Loucy (cell line): ENCODE measurements around the gene METRNL.

Experiments used
- H2AFZ ChIP-seq: fragments of 200-600 bp; sonication (generic); 2 replicates; pipeline ENCODE4 v1.6.0; 2016; ENCODE audit warnings: antibody characterized with exemption, mild to moderate bottlenecking, low read length, moderate library complexity
- H3F3A ChIP-seq: fragments of 200-600 bp; 2 replicates; pipeline ENCODE4 v1.6.0; 2016; ENCODE audit warnings: antibody characterized with exemption, low read depth, mild to moderate bottlenecking
- H3K27me3 ChIP-seq: fragments of 200-600 bp; sonication (generic); 2 replicates; pipeline ENCODE4 v1.6.1; 2014; ENCODE audit warnings: low read length, mild to moderate bottlenecking; ENCODE audit not compliant: insufficient read depth, poor library complexity, severe bottlenecking
- H3K36me3 ChIP-seq: fragments of 200-600 bp; sonication (generic); 2 replicates; pipeline ENCODE4 v1.6.1; 2016; ENCODE audit warnings: low read length; ENCODE audit not compliant: insufficient read depth
- H3K4me1 ChIP-seq: fragments of 200-600 bp; sonication (generic); 2 replicates; pipeline ENCODE4 v1.5.1; 2014; ENCODE audit warnings: low read length, mild to moderate bottlenecking; ENCODE audit not compliant: insufficient read depth, poor library complexity, severe bottlenecking
- H3K4me2 ChIP-seq: fragments of 200-600 bp; sonication (generic); 2 replicates; pipeline ENCODE4 v1.6.0; 2014; ENCODE audit warnings: antibody characterized with exemption, low read length, low read depth, mild to moderate bottlenecking; ENCODE audit not compliant: poor library complexity, severe bottlenecking
- H3K4me3 ChIP-seq: fragments of 200-600 bp; sonication (generic); 2 replicates; pipeline ENCODE4 v1.5.1; 2014; ENCODE audit warnings: low read length, mild to moderate bottlenecking, mixed read lengths; ENCODE audit not compliant: poor library complexity, severe bottlenecking
- H3K79me2 ChIP-seq: fragments of 200-600 bp; sonication (generic); 2 replicates; pipeline ENCODE4 v1.6.1; 2014; ENCODE audit warnings: low read length; ENCODE audit not compliant: insufficient read depth
- H3K9ac ChIP-seq: fragments of 200-600 bp; sonication (generic); 2 replicates; pipeline ENCODE4 v1.6.0; 2014; ENCODE audit warnings: mild to moderate bottlenecking, low read depth, low read length, moderate library complexity; ENCODE audit not compliant: poor library complexity, severe bottlenecking
- H3K9me2 ChIP-seq: fragments of 200-600 bp; sonication (generic); replicated peaks from 2 replicates; pipeline ENCODE4 v1.6.1; 2016; ENCODE audit warnings: low read depth, low read length, mixed read lengths
- H3K9me3 ChIP-seq: fragments of 200-600 bp; sonication (generic); 2 replicates; pipeline ENCODE4 v1.6.1; 2014; ENCODE audit warnings: mild to moderate bottlenecking, antibody characterized with exemption, low read length, low read depth; ENCODE audit not compliant: insufficient read depth
- H4K20me1 ChIP-seq: fragments of 200-600 bp; sonication (generic); 2 replicates; pipeline ENCODE4 v1.6.0; 2014; ENCODE audit warnings: antibody characterized with exemption, low read length, mild to moderate bottlenecking; ENCODE audit not compliant: insufficient read depth, poor library complexity, severe bottlenecking
- EZH2phosphoT487 ChIP-seq: fragments of 200-600 bp; IDR thresholded peaks from 2 replicates; pipeline ENCODE4 v1.6.1; 2018; ENCODE audit warnings: antibody characterized with exemption, mild to moderate bottlenecking, moderate library complexity, borderline replicate concordance
- TF ChIP-seq, protein P1 (sequence below): fragments of 200-600 bp; sonication (generic); conservative IDR thresholded peaks from 2 replicates; pipeline ENCODE4 v1.5.1; 2014; ENCODE audit warnings: mild to moderate bottlenecking, antibody characterized with exemption, low read length

The METRNL gene

DNA sequence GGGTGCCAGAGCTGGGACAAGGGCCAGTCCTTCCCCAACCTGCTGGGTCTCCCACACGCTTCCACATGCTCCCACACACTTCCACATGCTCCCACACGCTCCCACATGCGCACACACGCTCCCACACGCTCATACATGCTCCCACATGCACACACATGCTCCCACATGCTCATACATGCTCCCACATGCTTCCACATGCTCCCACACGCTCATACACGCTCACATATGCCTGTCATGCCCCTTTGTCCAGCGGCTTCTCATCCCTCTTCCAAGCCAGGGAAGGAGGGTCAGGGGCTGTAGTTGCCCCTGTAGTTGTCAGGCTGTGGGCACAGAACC lies 9.9 kb upstream of the METRNL start:
- Histone ChIP-seq H3K9ac (peak overlapping the region; percentile 32), H3K9me3 (no peaks in the 10 kb centered on the region), H4K20me1 (no peaks in the 10 kb centered on the region), H3K9me2 (no peaks in the 10 kb centered on the region), H3K79me2 (no peaks in the 10 kb centered on the region), H3F3A (no peaks in the 10 kb centered on the region), H3K4me1 (peaks cover 28% of the 10 kb centered on the region), H3K4me2 (peak overlapping the region; percentile 31), H3K4me3 (no peak overlapping the region), H2AFZ (no peak overlapping the region), H3K36me3 (no peaks in the 10 kb centered on the region), H3K27me3 (no peaks in the 10 kb centered on the region)
- TF ChIP-seq, protein P1, sequence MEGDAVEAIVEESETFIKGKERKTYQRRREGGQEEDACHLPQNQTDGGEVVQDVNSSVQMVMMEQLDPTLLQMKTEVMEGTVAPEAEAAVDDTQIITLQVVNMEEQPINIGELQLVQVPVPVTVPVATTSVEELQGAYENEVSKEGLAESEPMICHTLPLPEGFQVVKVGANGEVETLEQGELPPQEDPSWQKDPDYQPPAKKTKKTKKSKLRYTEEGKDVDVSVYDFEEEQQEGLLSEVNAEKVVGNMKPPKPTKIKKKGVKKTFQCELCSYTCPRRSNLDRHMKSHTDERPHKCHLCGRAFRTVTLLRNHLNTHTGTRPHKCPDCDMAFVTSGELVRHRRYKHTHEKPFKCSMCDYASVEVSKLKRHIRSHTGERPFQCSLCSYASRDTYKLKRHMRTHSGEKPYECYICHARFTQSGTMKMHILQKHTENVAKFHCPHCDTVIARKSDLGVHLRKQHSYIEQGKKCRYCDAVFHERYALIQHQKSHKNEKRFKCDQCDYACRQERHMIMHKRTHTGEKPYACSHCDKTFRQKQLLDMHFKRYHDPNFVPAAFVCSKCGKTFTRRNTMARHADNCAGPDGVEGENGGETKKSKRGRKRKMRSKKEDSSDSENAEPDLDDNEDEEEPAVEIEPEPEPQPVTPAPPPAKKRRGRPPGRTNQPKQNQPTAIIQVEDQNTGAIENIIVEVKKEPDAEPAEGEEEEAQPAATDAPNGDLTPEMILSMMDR, result no peak
- TF ChIP-seq EZH2phosphoT487, result no peak

DNA sequence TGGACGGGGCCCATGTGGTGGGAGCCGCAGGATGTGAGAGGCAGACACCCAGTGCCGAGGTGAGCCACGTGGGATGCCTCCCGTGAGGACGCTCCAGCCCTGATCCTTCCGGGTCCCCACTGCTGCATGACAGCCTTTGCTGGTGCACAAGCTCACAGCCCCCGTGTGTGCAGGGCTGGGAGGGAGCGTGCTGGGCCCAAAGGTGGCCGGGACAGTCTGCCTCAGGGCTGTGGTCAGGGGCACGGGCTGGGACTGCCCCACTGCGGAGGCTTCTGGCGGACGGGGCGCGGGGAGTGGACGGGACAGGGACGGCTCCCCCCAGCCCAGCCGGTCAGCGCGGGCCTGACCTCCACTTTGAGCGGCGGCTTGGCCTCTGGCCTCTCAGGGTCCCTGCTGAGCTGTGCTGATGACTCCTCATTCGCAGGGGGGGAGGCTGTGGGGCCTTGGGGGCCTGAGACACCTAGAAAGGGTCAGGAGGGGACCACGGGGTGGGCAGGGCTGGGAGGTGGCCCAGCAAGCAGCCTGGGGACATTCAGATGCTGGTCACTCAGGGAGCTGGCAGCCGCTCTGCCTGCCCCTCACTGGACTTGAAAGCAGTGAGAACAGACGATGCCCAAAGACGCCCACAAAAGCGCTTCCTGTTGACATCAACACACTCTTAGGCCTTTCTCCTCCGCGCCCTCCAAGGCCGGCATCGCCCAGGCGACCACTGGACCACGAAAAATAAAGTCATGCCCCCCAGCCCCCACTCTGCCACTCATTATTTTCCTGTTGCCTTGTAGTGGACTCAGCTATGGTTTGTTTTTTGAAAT lies 9.3 kb upstream of the METRNL start:
- Histone ChIP-seq H3K27me3 (no peaks in the 10 kb centered on the region), H3K9me2 (no peaks in the 10 kb centered on the region), H3K4me3 (no peak overlapping the region), H3K4me1 (peaks cover 28% of the 10 kb centered on the region), H2AFZ (no peak overlapping the region), H3K9me3 (no peaks in the 10 kb centered on the region), H3F3A (no peaks in the 10 kb centered on the region), H3K4me2 (peak overlapping the region; percentile 75), H4K20me1 (no peaks in the 10 kb centered on the region), H3K9ac (peak overlapping the region; percentile 32), H3K79me2 (no peaks in the 10 kb centered on the region), H3K36me3 (no peaks in the 10 kb centered on the region)
- TF ChIP-seq EZH2phosphoT487, result no peak
- TF ChIP-seq, protein P1, result no peak

DNA sequence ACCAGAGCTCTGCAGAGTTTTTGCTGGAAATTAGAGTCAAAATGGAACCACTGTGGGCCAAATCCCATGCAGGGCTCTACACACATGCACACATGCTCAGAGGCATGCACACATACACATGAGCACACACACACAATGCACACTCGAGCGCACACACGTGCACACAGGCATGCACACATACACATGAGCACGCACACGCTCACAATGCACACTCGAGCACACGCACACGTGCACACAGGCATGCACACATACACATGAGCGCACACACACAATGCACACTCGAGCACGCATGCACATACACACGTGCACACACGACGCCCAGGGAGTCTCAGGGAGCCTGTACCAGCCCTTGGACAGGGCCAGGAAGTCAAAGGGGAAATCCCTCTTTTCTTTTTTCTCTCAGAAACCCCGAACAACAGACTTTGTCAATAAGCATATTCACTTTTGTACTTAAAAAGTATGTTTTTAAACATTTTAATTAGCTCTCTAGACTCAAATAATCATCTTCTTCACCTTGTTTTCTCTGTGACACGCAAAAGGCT lies 8.5 kb upstream of the METRNL start:
- Histone ChIP-seq H3K4me2 (peak overlapping the region; percentile 75), H3K4me1 (peaks cover 28% of the 10 kb centered on the region), H3K79me2 (no peaks in the 10 kb centered on the region), H3K27me3 (no peaks in the 10 kb centered on the region), H2AFZ (no peak overlapping the region), H3F3A (no peaks in the 10 kb centered on the region), H3K4me3 (no peak overlapping the region), H3K9ac (no peak overlapping the region), H3K36me3 (no peaks in the 10 kb centered on the region), H3K9me3 (no peaks in the 10 kb centered on the region), H3K9me2 (no peaks in the 10 kb centered on the region), H4K20me1 (no peaks in the 10 kb centered on the region)
- TF ChIP-seq EZH2phosphoT487, result no peak
- TF ChIP-seq, protein P1, result no peak
